NT2/D1 (cell line): ENCODE measurements around the gene EIF2AK2.

ENCODE experiments used
- DNase-seq: peaks from one replicate; pipeline ENCODE4 v3.0.0-alpha.2; 2011; ENCODE audit warnings: low read depth, low spot score
- H3K27me3 ChIP-seq: 2 replicates; pipeline ENCODE4 v1.6.0; 2011; ENCODE audit warnings: mild to moderate bottlenecking; ENCODE audit not compliant: insufficient read length, insufficient read depth
- H3K36me3 ChIP-seq: 2 replicates; pipeline ENCODE4 v1.6.1; 2011; ENCODE audit warnings: mild to moderate bottlenecking, low read length, mixed read lengths; ENCODE audit not compliant: insufficient read depth, insufficient read length
- H3K4me1 ChIP-seq: 2 replicates; pipeline ENCODE4 v1.5.1; 2011; ENCODE audit not compliant: insufficient read depth, insufficient read length
- H3K4me3 ChIP-seq: 2 replicates; pipeline ENCODE4 v1.5.1; 2011; ENCODE audit warnings: low read depth; ENCODE audit not compliant: insufficient read length
- H3K9ac ChIP-seq: 2 replicates; pipeline ENCODE4 v1.6.0; 2011; ENCODE audit warnings: low read depth; ENCODE audit not compliant: insufficient read length
- H3K9me3 ChIP-seq: 2 replicates; pipeline ENCODE4 v1.5.1; 2011; ENCODE audit warnings: mild to moderate bottlenecking, low read length; ENCODE audit not compliant: insufficient read depth
- SUZ12 ChIP-seq: IDR thresholded peaks from 2 replicates; pipeline ENCODE4 v1.6.1; 2011; ENCODE audit not compliant: insufficient read length, insufficient read depth; ENCODE audit errors: extremely low read depth
- YY1 ChIP-seq: IDR thresholded peaks from 2 replicates; pipeline ENCODE4 v1.6.1; 2011; ENCODE audit not compliant: insufficient read length, insufficient read depth
- ZNF274 ChIP-seq: IDR thresholded peaks from 2 replicates; pipeline ENCODE4 v1.6.1; 2011; ENCODE audit warnings: mild to moderate bottlenecking, low read depth, low read length

The EIF2AK2 gene

DNA sequence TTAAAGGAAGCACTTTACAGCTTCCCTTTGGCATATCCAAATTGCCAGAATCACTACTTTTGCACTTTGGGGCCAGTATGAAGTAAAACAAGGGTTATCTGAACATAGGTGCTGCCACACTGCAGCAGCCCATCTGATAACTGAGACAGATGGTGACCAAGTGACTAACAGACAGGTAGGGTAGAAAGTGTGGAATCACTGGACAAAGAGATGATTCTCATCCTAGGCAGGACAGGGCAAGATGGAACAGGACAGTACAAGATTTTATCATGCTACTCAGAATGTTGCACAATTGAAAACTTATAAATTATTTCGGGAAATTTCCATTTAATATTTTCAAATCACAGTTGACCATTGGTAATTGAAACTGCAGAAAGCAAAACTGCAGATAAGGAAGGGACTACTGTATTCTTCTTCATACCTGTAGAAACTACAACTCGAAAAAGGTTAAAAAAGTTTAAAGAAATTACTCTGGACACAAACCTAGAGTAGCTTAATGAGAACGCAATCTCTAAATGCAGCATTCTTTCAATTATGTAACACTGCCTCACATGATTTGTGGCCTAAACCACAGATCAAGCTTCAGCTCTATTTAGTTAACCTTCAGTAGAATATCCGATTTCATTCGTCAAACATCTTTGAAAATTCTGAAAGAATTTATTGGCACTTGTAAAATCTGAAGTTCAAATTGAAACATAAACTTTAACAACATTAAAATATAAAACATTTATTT, 104.0 kb downstream of the EIF2AK2 start:
- DNase-seq: no peak
- H3K4me1 ChIP-seq: no peaks in the 10 kb centered on the region
- no peak overlapping the region for H3K4me3 ChIP-seq
- peaks cover 29% of the 10 kb centered on the region for H3K36me3 ChIP-seq
- TF ChIP-seq YY1: no peak
- TF ChIP-seq ZNF274: no peak
- TF ChIP-seq SUZ12: no peak
- H3K27me3 ChIP-seq: no peaks in the 10 kb centered on the region
- H3K9ac ChIP-seq: no peak overlapping the region
- H3K9me3 ChIP-seq: no peaks in the 10 kb centered on the region
